Endothelial cell (in vitro differentiated cells): ENCODE results near the gene ANKRD60. TPM values are rescaled to one million over a fixed set of nuclear protein-coding genes. Genes with fewer than 3 reads are reported as not detected.

ENCODE experiments used
- DNase-seq: peaks from one replicate; pipeline ENCODE4 v3.0.0; 2021; ENCODE audit warnings: low spot score
- H3K27ac Mint-ChIP-seq: one replicate; pipeline ENCODE4 v1.8.0; 2021; ENCODE audit warnings: mixed read lengths, inconsistent platforms; ENCODE audit not compliant: unreplicated experiment
- H3K27me3 Mint-ChIP-seq: one replicate; pipeline ENCODE4 v1.8.0; 2021; ENCODE audit warnings: mild to moderate bottlenecking, moderate library complexity, mixed read lengths, inconsistent platforms; ENCODE audit not compliant: unreplicated experiment
- H3K36me3 Mint-ChIP-seq: one replicate; pipeline ENCODE4 v1.8.0; 2021; ENCODE audit warnings: mild to moderate bottlenecking, low read depth, mixed read lengths, inconsistent platforms; ENCODE audit not compliant: unreplicated experiment
- H3K4me1 Mint-ChIP-seq: one replicate; pipeline ENCODE4 v1.8.0; 2021; ENCODE audit warnings: mild to moderate bottlenecking, mixed read lengths, inconsistent platforms; ENCODE audit not compliant: unreplicated experiment
- H3K4me3 Mint-ChIP-seq: one replicate; pipeline ENCODE4 v1.8.0; 2021; ENCODE audit warnings: mild to moderate bottlenecking, mixed read lengths, inconsistent platforms; ENCODE audit not compliant: unreplicated experiment
- H3K9me3 Mint-ChIP-seq: one replicate; pipeline ENCODE4 v1.8.0; 2021; ENCODE audit warnings: mixed read lengths, inconsistent platforms; ENCODE audit not compliant: unreplicated experiment
- total RNA-seq: library from RNA; stranded (reverse); fragmentation: NEBNext Ultra II Directional; extraction: Animal tissue kit (Norgen Biotek cat#: 25700); gene quantifications from one replicate; pipeline ENCODE4 v1.2.1, GENCODE V29; 2021; ENCODE audit not compliant: unreplicated experiment
- TF ChIP-seq, protein P1 (sequence below): fragments of 200-600 bp; sonication (generic); IDR thresholded peaks from one replicate; pipeline ENCODE4 v1.5.0; 2021; ENCODE audit warnings: antibody characterized with exemption; ENCODE audit not compliant: unreplicated experiment

The ANKRD60 gene
- total RNA-seq, 1 donor from 2014 or later = not detected

DNA sequence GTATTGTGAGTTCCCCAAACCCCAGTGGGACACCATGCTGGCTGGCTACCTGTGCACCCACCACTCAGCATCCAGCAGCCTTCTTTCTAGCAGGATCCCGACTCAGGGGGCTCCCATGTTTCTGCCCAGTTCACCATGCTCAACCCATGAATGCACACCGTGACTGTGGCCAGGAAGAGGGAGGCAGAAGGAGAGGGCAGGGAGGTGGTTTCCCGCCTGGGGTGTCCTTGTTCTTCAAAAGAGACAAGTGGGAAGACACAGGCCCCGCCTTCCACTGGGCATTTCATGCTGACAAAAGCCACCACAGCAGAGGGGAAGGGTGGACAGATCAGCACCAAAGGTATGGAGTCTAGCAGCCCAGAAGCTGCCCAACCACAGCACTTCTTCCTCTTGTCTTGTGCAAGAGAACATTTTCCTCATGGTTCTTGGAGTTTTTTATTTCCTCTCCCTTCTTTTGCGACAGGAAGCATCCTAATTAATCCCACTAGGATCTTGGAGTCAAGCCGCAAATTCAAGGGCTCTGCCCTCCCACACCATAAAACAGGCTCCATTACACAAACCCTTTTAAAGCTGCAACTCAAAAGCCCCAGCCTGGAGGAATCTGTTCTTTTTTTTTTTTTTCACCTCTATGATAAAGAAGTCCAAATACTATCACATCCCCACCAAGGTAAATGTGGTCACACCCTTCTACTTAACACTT lies 13.5 kb upstream of the ANKRD60 start:
- TF ChIP-seq, protein P1, sequence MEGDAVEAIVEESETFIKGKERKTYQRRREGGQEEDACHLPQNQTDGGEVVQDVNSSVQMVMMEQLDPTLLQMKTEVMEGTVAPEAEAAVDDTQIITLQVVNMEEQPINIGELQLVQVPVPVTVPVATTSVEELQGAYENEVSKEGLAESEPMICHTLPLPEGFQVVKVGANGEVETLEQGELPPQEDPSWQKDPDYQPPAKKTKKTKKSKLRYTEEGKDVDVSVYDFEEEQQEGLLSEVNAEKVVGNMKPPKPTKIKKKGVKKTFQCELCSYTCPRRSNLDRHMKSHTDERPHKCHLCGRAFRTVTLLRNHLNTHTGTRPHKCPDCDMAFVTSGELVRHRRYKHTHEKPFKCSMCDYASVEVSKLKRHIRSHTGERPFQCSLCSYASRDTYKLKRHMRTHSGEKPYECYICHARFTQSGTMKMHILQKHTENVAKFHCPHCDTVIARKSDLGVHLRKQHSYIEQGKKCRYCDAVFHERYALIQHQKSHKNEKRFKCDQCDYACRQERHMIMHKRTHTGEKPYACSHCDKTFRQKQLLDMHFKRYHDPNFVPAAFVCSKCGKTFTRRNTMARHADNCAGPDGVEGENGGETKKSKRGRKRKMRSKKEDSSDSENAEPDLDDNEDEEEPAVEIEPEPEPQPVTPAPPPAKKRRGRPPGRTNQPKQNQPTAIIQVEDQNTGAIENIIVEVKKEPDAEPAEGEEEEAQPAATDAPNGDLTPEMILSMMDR = no peak
- H3K36me3 Mint-ChIP-seq = peaks cover 40% of the 10 kb centered on the region
- H3K4me3 Mint-ChIP-seq = no peak overlapping the region
- H3K27me3 Mint-ChIP-seq = peaks cover 10% of the 10 kb centered on the region
- H3K27ac Mint-ChIP-seq = no peak overlapping the region
- H3K9me3 Mint-ChIP-seq = no peaks in the 10 kb centered on the region
- DNase-seq = no peak
- peaks cover 13% of the 10 kb centered on the region for H3K4me1 Mint-ChIP-seq

DNA sequence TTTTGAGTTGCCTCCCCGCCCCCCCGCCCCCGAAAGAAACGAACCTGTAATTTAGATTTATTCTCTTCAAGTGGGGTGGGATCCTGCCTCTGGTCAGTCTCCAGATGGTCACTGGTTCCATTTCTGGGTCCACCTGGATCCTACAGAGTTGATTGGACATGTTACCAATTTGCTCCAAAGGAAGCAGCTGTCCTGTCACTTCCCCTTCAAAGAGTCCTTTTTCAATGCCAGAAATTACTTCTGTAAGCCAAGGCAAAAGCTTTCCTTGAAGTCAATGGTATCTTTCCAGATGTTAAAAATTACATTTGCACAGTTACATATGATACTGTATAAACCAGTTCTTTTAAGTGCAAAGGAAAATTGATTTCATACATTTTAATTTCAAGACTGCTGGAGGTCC lies 12.0 kb upstream of the ANKRD60 start:
- Mint-ChIP-seq H3K27ac (no peak overlapping the region), H3K4me3 (no peak overlapping the region), H3K9me3 (no peaks in the 10 kb centered on the region), H3K27me3 (peaks cover 10% of the 10 kb centered on the region), H3K36me3 (peaks cover 33% of the 10 kb centered on the region), H3K4me1 (peaks cover 11% of the 10 kb centered on the region)
- TF ChIP-seq, protein P1 = no peak
- DNase-seq = no peak

DNA sequence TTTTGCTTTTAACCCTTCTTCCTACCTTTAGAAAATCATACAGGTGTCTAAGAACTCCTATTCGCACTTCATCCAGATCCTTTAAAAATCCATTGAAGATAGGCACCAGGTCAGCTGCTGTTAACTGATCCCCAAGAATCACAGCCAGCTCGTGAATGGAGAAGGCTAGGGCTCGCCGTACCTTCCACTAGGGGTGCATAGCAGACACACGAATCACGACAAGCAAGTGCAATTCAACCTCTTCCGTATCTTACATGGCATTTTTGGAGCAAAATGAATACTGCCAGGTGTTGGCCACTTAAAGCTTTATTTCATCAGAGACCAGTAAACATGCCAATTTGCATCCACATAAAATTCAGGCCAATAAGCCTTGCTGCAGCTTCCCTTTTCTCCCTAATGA lies 10.8 kb upstream of the ANKRD60 start:
- no peak overlapping the region for H3K4me3 Mint-ChIP-seq
- no peak overlapping the region for H3K27ac Mint-ChIP-seq
- TF ChIP-seq, protein P1 = no peak
- H3K36me3 Mint-ChIP-seq = peaks cover 26% of the 10 kb centered on the region
- H3K9me3 Mint-ChIP-seq = no peaks in the 10 kb centered on the region
- DNase-seq = no peak
- peaks cover 11% of the 10 kb centered on the region for H3K4me1 Mint-ChIP-seq
- peaks cover 11% of the 10 kb centered on the region for H3K27me3 Mint-ChIP-seq

DNA sequence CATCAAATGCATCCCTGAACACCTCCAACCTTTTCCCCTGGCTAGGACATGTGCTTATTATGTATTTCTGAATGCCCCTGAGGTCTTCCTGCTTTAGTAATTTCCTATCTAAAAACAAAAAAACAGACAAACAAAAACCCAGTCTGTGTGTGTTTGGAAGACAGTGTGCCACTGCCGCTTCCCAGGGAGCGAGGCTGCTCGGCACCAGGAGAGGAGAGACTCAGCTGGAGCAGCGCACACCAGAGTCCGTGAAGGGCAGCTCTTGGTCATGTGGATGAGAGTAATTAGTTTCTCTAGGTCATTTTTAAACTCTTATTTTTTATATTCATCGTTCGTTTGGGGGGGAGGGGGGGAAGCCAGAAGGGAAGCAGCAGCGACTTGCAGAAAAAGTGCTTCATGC lies 10.0 kb upstream of the ANKRD60 start:
- no peak overlapping the region for H3K27ac Mint-ChIP-seq
- H3K4me1 Mint-ChIP-seq = peaks cover 11% of the 10 kb centered on the region
- H3K36me3 Mint-ChIP-seq = peaks cover 25% of the 10 kb centered on the region
- H3K9me3 Mint-ChIP-seq = no peaks in the 10 kb centered on the region
- H3K4me3 Mint-ChIP-seq = no peak overlapping the region
- TF ChIP-seq, protein P1 = no peak
- peaks cover 5% of the 10 kb centered on the region for H3K27me3 Mint-ChIP-seq
- DNase-seq = no peak

DNA sequence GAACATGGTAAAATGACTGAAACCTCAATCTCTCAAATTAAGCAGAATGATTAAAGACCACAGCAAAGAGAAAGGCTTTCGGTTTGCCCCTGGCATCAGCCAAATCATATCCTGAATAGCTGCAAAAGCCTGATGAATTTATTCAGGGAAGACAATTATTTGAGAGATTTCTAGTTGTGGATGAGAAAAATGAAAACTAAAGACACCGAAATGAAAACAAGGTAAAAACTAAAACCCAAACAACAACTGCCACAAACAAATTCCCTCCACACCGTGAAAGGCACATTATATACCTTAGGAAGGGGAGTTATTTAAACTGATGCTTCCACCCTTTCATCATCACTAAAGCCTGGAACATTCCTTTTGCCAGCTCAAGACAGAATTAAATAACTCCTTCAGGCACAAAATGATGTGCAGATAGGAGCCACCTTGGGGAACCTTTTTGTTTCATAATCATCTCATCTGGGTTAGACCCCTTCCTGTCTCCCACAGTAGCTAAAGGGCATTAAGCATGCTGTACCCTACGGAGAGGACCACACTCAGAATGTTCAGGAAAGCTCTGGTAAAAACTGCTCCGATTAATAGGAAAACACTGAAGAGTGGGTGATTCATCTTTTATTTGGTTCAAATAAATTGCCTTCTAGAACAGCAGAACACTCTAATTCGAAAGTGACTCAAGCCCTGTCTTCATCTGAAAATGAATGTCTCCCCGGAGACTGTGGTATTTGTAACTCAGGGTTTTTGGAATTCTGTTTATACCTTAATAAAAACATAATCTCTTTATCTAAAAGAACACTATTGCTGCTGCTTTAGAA lies 9.1 kb upstream of the ANKRD60 start:
- DNase-seq = no peak
- Mint-ChIP-seq H3K9me3 (no peaks in the 10 kb centered on the region), H3K4me3 (no peak overlapping the region), H3K27me3 (peaks cover 4% of the 10 kb centered on the region), H3K36me3 (peaks cover 20% of the 10 kb centered on the region), H3K4me1 (peaks cover 9% of the 10 kb centered on the region), H3K27ac (no peak overlapping the region)
- TF ChIP-seq, protein P1 = peak; percentile 48
